Measurements from ENCODE around the gene ATP2C1.
"Not testable (repeated sequence)": the region's sequence is repeated elsewhere in the genome, so short reads cannot be mapped to it uniquely, and the experiment has no call there.

Gene ATP2C1

GRCh38 chr3:130934442-130935089 lies 40.7 kb downstream of the ATP2C1 start:
- no peak for DNase-seq (ENCODE audit: low read depth)

- DNase-seq (ENCODE audit: low read depth), result no peak
Observed at GRCh38 chr3:130935761-130936492, 42.0 kb downstream of the ATP2C1 start.

DNA sequence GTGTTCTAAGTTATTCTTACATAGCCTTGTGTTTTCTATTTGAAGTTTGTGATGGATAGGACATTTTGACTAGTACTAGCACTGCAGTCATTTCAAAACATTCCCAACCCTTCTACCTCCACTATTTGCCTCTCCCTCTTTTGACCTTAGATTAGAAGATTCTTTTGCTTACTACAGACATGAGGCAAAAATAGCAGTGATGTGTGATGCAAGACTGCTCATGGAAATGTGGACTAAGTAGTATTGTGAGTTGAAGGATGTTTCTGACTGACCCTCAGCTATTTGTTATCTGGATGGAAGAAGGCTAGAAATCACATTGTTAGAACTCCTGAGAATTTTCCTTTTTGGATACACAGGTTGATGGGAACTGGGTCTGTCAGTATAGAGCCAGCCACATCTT lies 45.9 kb downstream of the ATP2C1 start:
- no peak for DNase-seq (ENCODE audit: low read depth)

- no peak for DNase-seq (ENCODE audit: low read depth)
Observed at GRCh38 chr3:130941793-130942192, 47.9 kb downstream of the ATP2C1 start.

DNA sequence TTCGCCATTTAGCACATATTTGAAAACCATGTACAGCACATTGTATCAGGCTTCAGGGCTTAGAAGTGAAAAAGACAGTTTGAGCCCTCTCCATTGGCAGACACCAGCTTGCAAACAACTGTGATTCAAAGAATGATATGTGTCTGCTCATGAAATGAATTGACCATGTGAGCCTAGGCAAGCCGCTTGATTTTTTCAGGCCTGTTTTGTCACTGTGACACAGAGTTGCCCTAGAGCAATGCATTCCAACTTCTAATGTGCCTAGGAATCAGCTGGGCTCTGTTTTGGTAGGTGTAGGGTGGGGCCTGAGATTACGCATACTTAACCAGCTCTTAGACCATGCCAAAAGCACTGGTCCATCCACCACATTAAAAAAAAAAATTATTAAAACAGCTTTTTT lies 53.0 kb downstream of the ATP2C1 start:
- no peak for DNase-seq (ENCODE audit: low read depth)

DNA sequence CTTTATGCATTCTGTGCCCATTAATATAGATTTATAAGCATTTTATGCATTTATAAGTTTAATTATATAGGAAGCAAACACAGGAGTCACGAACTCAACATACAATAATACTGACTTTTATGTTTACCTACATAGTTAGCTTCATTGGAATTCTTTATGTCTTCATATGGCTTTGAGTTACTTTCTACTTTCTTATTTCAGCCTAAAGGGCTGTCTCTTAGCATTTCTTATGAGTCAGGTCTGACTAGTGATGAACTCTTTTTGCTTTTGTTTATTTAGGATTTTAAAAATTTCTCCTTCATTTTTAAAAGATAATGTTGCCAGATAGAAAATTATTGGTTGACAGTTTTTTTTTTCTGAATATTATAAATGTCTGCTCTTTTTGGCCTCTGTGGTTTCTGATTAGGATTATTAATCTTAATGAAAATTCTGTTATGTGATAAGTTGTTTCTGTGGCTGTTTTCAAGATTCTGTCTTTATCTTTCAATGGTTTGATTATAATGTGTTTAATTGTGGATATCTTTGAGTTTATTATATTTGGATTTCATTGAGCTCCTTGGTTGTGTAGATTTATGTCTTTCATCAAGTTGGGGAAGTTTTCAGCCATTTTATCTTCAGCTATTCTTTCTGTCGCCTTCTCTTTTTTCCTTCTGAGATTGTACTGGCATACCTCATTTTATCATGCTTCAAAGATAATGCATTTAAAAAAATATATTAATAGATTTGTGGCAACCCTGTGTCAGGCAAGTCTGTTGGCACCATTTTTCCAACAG lies 54.3 kb downstream of the ATP2C1 start:
- DNase-seq (ENCODE audit: low read depth), result no peak

GRCh38 chr3:130948929-130949328 lies 55.0 kb downstream of the ATP2C1 start:
- no peak for DNase-seq (ENCODE audit: low read depth)

DNA sequence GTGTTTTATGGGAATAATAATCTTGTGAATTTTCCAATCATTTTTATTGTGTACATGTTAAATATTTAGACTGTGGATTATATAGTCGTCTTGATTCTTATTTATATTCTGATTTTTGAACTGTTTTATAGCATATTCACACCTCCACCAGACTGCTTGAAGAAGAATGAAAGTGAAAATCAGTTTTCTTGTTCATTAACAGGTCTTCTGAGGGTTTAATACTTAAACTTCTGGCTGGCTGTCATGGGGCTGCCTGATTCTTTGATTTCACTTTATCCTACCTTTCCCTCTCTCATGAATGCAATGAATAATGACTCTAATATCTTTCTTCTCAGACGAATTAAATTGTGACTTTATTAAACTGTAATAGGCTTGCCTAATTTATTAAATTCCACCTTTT lies 56.2 kb downstream of the ATP2C1 start:
- DNase-seq (ENCODE audit: low read depth), result no peak

DNA sequence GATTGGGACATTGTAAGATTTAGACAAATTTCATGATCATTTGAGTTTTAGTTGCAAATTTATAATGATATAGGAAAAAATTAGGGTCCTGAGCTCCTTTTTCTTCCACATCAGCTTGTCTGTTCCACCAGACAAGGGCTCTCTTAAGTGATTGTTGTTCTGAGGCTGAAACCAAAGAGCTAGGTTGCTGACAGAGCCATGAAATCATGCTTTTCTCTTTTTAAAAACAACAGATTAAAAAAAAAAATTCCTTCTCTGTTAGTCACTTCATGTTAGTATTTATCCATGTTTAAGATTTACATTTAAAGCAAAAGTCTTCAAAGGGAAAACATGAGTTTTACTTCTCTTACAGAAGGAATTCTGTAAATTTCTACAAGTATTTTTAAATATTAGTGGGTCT lies 56.8 kb downstream of the ATP2C1 start:
- no peak for DNase-seq (ENCODE audit: low read depth)

- no peak for DNase-seq (ENCODE audit: low read depth)
Observed at GRCh38 chr3:130955481-130955880, 61.6 kb downstream of the ATP2C1 start.

DNA sequence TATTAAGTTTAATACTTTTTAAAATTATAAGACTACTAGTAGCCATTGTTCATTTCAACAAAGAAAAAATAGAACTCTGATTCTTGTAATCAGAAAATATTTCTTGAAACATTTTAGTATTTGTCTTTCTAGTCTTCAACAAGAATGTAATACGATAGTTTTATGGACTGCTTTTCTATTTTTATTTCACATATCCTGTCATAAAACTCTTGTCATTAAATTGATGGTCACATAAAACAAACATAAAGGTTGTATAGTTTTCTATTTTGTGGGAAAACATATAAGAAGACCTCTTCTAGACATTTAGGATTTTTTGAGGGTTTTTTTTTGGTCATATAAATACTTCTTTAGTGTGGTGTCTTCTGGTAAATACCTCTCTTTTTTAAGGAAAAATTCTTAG lies 62.4 kb downstream of the ATP2C1 start:
- no peak for DNase-seq (ENCODE audit: low read depth)

GRCh38 chr3:130956721-130957120 lies 62.8 kb downstream of the ATP2C1 start:
- no peak for DNase-seq (ENCODE audit: low read depth)

DNA sequence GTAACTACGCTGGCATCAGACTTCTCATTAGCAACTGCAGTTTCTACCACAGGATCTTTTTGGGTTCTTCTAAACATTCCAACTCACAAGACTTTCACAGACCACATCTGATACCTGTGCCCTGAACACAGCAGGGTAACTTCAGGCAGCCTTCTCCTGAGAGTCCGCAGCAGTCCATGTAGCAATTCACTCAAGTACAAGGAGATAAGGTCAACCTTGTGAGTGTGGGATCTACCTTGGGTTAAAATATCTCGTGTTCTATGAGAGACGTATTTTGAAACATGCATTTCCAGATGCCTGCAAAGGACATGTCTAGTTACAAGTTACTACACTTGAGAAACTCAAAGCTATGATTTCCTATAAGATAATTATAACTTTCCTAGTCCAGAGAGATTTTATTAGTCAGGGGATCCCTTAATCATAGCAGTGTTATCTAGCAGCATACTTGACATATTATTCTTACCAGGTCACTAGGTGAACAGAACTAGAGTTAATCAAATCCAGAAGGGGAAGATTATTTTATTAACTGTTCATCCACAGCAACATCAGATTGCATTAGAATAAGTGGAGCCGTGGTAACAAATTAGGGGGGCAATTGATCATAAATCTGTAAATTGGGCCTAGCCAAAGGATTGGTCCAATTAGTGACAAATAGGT lies 66.4 kb downstream of the ATP2C1 start:
- no peak for DNase-seq (ENCODE audit: low read depth)

DNA sequence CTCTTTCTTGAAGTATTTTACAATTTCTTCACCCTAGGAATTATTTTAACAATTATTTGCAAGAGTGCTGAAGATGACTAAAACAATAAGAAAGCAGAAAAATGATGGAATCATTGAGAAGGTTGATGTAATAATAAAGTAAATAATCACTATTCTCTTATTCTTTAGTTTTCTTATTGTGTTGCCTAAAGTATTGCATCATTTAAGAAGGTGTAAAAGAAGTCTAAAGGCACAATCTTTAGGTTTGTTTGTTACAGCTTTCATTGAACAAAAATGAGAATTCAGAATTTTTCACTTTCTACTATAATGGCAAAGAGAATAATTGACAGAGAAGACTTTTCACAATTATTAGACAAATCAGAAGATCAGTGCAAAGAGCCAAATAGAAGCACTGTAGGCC lies 67.6 kb downstream of the ATP2C1 start:
- DNase-seq (ENCODE audit: low read depth), result no peak

DNA sequence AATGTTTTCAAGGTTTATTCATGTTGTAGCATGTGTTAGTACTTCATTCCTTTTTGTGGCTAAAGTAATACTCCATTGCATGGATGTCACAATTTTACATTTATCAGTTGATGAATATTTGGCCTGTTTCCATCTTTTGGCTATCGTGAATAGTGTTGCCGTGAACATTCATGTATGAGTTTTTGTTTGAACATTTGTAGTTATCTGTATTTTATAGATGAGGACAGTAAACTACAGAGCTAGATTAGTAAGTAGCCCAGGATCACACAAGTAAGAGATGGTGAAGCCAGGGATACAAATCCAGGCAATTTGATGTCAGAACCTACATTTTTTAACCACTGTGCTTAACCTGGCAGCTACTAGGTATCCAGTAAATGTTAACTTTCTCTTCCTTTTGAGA lies 69.6 kb downstream of the ATP2C1 start:
- no peak for DNase-seq (ENCODE audit: low read depth)

DNA sequence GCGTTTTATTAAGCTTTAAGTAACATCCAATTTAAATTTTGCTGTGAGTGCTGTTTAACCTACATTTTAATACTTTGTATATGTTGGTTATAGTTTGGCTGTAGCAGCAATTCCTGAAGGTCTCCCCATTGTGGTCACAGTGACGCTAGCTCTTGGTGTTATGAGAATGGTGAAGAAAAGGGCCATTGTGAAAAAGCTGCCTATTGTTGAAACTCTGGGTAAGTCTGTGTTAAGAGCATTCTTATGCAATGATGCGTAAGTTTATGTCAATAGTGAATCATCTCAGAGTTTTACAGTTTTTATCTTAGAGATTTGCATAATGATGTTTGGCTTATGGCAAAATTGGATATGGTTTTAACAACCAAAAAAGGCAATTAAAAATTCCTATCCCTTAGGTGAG lies 70.0 kb downstream of the ATP2C1 start:
- no peak for DNase-seq (ENCODE audit: low read depth)

DNA sequence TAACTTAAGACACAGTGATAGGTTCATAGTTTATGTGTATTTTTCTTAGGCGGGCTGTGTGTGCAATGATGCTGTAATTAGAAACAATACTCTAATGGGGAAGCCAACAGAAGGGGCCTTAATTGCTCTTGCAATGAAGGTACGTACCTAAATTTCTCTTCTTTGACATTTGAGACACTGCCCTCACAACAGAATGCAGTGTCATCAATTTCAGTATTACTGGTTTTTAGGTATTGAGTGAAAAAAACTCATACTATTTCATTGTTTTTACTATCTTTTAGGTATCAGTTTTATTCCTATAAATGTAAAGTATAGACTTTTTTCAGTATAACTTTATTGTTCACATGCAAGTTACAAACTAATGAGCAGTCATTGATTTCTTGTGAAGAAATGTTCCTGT lies 73.4 kb downstream of the ATP2C1 start:
- no peak for DNase-seq (ENCODE audit: low read depth)

DNA sequence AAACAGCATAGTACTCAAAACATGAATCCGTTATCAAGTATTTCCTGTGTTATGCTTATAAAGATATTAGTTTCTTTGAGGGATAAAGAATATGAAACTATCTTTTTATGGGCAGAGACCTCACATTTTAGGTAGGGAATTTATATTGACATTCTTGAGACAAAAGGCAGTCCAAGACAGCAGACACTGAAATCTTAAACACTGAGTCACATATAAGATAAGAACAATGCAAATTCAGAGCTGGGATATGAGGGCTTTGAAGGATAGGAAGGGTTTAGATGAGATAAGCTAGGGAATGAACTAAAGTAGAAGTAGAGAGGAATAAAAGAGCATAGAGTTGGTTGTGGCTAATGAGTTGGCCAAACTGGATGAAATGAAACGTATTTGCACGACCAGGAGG lies 74.3 kb downstream of the ATP2C1 start:
- DNase-seq (ENCODE audit: low read depth), result no peak

GRCh38 chr3:130969621-130970020 lies 75.7 kb downstream of the ATP2C1 start:
- no peak for DNase-seq (ENCODE audit: low read depth)

GRCh38 chr3:130971208-130971607 lies 77.3 kb downstream of the ATP2C1 start:
- DNase-seq (ENCODE audit: low read depth), result no peak

GRCh38 chr3:130972592-130972991 lies 78.7 kb downstream of the ATP2C1 start:
- not testable (repeated sequence) for DNase-seq (ENCODE audit: low read depth)

DNA sequence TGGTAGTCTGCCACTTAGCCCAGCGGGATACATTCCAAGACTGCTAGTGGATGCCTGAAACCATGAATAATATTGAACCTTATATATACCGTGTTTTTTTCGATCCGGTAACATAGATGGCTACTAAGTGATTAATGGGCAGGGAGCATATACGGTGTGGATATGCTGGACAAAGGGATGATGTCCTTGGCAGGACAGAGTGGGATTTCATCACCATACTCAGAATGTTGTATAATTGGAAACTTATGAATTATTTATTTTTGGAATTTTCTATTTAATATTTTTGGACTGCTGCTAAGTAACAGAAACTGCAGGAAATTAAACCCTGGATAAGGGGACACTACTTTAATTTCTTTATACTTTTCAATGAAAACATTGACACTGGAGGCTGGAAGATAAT lies 79.5 kb downstream of the ATP2C1 start:
- DNase-seq (ENCODE audit: low read depth), result no peak

DNA sequence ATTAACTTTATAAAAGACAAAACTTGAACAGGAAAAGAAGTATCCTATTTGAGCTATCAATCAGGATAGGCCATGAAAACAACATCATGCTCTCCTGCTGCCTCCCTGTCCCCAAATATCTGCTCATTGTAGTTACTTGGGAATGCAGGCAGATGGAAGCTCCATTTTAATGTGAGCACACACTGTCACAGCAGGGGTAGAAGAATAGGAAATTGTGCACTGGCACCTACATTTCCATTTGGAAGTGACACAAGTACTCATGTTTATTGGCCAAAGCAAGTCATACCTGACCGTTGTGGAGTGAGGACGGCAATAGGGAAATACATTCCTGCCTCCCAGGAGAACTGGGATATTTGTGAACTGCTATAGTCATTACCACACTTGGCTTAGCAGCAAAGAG lies 80.3 kb downstream of the ATP2C1 start:
- DNase-seq (ENCODE audit: low read depth), result no peak
